GM18526 (cell line): Measurements from ENCODE around the gene PLD3.

Experiments
- POLR2A ChIP-seq: IDR thresholded peaks from 3 replicates; pipeline ENCODE4 v1.6.1; 2011; ENCODE audit not compliant: insufficient read length; ENCODE audit errors: extremely low read depth

The PLD3 gene, protein sequence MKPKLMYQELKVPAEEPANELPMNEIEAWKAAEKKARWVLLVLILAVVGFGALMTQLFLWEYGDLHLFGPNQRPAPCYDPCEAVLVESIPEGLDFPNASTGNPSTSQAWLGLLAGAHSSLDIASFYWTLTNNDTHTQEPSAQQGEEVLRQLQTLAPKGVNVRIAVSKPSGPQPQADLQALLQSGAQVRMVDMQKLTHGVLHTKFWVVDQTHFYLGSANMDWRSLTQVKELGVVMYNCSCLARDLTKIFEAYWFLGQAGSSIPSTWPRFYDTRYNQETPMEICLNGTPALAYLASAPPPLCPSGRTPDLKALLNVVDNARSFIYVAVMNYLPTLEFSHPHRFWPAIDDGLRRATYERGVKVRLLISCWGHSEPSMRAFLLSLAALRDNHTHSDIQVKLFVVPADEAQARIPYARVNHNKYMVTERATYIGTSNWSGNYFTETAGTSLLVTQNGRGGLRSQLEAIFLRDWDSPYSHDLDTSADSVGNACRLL

DNA sequence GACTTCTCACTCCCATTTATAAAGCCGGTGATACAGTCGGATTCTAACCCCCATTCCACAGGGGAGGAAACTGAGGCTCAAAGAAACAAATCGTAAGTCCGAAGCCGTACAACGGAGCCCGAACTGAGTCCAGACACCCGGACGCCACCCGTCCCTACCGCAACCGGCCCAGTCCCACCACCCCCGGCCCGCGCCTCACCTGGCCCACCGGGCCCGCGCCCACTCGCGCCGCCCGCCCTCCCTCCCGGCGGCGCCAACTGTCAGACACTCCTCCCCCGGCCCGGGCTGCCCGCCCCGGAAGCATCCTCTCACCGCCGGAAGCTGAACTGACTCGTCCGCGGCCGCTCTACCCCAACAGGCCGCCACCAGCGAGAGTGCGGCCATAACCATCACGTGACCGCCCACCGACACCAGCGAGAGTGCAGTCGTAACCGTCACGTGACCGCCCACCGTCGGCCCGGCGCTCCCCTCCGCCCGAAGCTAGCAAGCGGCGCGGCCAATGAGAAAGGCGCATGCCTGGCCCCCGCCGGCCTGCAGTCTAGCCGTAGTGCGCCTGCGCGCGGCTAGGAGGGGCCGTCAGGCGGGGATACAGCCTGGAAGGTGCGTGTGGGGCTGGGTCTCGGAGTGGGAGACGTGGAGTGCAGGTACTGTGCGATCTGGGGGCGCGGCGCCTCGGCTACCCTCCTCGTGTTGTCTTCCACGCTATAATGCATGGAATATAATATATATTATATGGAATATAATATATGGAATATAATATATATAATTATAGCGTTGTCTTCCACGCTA, at the start of gene PLD3, which contains the start of gene C19orf47:
TSS of gene PLD3 (plus strand) at position 571 of the 789 bp plus-strand sequence. CDS start 17,789 bp downstream, outside the sequence.
TSS of gene C19orf47 (minus strand) at position 273 of the 789 bp plus-strand sequence. CDS start 6,540 bp downstream, outside the sequence.
- TF ChIP-seq POLR2A, result peak; percentile 91

DNA sequence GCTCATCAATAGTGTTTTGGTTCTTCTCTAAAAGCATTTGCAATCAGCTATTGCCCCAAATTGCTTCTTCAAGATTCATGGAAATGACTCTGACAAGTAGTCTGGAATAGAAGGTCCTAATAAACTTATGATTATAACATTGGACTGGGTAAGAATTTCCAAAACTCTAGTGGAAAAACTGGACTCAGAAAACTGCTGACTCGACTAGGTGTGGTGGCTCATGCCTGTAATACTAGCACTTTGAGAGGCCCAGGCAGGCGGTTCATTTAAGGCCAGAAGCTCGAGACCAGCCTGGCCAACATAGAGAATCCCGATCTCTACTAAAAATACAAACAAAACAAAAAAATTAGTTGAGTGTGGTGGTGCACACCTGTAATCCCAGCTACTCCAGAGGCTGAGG, 47.8 kb upstream of the PLD3 start:
- no peak for TF ChIP-seq POLR2A

DNA sequence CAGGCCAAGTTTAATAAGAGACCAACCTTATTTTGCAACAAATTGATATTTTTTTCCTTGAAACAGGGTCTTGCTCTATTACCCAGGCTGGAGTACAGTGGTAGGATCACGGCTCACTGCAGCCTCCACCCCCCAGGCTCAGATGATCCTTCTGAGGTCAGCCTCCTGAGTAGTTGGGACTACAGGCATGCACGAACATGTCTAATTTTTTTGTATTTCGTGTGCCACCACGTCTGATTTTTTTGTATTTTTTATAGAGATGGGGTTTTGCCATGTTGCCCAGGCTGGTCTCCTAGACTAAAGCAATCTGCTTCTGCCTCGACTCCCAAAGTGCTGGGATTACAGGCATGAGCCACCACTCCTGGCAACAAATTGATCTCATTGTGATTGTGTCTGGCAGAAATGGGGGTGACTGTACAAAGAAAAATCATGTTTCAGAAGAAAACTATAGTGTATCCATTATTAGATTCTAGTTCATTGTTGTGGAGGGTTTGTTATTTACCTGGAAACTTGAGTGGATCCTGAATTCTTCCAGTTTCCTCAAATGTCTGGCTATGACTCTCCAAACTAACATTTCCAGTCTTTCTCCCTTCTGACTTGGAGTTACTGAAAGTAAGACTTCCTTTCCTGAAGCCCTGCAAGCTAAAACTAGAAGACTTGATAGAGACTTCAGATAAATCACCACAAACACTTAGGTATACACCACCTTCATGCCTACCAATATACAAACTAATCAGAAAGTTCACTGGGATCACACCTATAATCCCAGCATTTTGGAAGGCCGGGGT, 46.1 kb upstream of the PLD3 start:
- no peak for TF ChIP-seq POLR2A

DNA sequence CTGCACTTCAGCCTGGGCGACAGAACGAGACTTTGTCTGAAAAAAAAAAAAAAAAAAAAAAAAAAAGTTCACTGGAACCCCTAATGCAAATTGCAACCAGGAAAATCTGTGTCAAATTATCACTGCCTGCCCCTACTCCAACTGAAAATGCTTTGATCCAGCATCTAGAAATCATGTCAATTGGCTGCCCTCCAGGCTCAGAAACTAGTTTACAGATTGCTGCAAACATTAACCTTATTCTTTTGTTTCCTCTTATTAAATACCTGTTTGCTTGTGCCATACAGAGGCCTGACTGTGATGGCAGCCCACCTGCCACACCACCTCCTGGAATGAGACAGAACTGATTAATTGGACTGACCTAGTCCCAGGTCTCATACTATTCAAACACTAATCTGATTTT, 44.7 kb upstream of the PLD3 start:
- no peak for TF ChIP-seq POLR2A

DNA sequence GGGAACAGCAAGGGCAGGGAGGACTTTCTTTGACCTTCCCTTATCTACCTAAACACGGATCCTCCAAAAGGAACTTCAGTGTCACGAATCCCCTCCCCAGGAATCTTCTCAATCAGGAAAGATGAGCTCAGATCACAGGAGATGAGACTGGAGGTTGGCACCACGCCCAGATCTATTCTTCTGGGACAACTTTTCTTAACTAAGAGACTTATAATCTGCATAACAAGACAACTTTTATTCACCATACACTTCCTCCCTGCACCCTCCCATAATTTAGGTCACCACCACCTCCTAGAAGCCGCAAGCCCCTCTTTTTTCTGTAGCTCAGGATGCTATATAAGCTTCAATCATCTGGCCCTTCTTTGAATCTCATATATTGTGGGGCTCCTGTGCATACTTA, 44.2 kb upstream of the PLD3 start:
- no peak for TF ChIP-seq POLR2A

DNA sequence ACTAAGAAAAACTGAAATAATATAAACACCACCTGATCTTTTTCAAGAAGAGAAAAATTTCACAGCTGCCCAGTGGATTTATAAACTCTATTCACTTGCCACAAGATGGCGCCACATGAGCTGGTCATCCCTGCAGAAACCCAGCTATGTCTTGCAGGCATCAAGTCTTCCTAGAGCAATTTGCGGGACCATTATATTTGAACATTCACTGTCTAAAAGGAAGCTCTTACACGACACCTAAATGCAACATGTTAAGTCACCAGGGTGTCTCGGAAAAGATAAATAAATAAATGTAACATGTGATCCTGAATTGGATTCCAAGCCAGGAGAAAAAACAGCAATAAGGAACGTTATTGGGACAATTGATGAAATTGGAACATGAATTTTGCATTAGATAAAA, 43.1 kb upstream of the PLD3 start:
- no peak for TF ChIP-seq POLR2A

DNA sequence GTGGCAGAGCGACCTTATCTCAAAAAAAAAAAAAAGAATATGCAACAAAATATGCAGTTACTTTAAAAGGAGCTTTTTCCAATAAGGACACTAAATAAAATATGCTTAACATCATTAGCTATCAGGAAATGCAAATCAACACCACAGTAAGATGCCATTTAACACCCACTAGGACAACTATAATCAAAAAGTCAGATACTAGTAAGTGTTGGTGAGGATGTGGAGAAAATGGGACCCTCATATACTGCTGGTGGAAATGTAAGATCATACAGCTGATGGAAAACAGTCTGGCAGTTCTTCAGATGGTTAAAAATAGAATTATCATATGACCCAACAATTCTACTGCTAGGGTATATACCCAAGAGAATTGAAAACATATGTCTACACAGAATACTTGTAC, 38.8 kb upstream of the PLD3 start:
- TF ChIP-seq POLR2A, result no peak

DNA sequence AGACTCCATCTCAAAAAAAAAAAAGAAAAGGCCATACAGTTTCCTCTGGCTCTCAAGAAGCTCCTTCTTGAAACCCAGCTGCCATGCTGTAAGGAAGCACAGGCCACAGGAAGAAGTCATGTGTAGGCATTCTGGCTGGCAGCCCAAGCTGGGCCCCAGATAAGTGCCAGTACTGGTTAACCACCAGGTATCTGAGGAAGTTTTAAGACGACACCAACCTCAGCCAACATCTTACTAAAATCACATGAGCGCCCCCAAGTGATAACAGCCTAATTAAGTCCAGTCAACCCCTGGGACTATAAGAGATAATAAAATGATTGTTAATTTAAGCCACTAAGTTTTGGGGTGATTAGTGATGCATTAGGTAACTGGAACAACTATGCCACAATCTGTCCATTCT, 36.0 kb upstream of the PLD3 start:
- TF ChIP-seq POLR2A, result no peak

DNA sequence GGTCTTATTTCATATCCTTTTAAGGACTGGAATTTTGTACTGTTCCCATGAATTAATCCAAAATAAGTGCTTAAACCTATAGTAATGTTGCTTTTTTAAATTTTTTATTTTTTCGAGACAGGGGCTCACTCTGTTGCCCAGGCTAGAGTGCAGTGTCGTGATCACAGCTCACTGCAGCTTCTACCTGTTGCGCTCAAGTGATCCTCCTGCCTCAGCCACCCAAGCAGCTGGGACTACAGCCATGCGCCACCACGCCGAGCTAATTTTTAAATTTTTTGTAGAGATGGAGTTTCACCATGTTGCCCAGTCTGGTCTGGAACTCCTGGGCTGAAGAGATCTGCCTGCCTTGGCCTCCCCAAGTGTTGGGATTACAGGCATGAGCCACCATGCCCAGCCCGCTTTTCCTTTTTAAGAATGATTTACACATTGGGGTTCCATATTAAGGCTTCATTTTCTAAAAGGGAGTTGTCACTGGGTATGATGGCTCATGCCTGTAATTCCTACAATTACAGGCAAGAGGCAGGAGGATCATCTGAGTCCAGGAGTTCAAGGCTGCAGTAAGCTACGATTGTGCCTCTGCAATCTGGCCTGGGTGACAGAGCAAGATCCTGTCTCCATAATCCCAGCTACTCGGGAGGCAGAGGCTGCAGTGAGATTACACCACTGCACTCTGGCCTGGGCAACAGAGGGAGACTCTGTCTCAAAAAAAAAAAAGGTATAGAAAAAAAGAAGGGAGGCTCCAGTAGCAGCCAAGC, 35.1 kb upstream of the PLD3 start:
- TF ChIP-seq POLR2A, result no peak

DNA sequence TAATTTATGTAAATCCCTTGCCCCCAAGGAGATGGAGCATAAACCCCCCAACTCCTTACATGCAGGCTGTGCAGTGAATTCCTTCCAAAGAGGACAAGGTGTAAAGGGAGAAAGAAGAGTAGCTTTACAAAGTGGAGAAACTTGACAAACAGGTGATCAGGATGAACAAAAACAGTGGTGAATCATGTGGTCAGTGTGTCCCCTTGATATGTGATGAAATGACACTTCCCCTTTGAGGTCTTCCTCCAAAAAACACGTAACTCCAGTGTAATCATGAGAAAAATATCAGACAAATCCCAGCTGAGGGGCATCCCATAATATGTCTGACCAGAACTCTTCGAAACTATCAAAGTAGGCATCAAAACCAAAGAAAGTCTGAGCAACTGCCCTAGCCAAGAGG, 33.8 kb upstream of the PLD3 start:
- TF ChIP-seq POLR2A, result no peak

DNA sequence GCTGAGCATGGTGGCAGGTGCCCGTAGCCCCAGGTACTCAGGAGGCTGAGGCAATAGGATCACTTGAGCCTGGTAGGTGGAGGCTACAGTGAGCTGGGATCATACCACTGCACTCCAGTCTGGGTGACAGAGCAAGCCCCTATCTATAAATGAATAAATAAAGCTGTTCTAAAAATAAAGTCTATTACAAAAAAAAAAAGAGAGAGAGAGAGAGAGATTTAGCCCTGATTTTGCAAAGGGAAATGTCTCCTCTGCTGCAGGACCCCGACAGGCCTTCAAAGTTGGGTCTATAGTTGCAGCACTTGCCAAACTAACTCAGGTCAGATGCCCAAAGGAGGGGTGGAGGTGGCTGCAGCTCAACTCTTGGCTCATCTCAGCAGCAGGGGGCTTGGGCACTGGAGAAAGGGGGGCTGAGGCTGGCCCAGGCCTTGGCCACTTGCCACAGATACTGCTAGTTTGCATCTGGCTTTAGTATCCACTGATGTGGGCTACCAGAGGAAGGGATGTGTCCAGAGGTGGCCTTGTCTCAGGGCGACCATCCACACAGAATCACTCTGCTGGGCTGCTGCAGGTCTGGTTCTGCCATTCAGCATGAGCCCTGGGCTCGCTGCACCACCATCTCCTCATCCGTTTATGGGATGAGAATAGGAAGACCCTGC, 32.6 kb upstream of the PLD3 start:
- TF ChIP-seq POLR2A, result no peak

DNA sequence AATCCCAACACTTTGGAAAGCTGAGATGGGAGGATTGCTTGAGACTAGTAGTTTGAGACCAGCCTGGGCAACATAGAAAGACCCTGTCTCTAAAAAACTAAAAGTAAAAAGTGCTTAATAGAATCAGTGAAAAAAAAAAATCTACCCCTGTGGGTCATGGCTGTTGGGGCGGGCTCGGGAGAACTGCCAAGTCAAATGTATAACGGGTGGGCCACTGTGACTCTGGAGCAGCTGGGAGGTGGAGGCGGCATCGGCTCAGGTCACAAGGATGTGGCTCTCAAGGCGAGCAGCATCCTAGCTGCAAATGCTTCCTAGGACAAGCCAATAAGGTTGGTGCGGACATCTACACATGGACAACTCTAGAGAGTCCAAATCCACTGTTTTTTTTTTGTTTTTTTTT, 31.2 kb upstream of the PLD3 start:
- no peak for TF ChIP-seq POLR2A

DNA sequence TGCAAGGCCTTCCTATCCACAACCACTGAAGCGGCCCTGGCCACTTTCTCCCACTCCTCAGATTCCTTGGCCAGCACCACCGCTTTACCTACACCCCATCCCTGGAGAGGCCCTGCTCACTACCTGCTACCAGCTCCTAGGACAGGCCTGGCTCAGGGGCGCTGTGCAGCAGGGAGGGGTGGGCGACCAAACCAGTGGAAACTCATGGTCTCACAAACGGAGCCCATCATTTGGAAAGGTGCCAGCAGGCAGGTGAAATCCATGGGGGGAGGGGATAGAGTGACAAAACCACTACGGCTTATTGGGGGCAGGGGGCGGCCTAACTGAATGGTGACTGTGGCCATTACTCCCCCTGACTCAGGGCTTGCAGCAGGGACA, 27.9 kb upstream of the PLD3 start:
- TF ChIP-seq POLR2A, result no peak

DNA sequence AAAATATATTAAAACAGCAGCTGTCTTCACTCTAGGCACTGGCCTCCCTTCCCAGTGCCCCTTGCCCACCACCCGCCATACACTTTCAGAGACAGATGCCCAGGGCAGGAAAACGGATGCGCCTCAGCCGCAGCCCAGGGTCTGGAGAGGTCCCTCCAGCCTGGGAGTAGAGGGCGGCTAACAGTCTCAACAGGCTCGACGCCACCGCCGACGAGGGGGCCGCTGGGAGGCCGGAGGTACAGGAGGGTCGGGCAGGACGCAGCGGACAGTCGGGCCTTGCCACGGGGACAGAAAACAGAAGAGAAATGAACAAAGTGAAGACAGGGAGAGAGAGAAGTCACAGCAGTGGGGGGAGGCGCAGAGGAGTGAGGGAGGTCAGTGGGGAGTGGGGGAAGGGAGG, 27.4 kb upstream of the PLD3 start:
- no peak for TF ChIP-seq POLR2A
